ENCODE results near the gene LAMA2.

GRCh38 chr6:129555206-129555832, 672.4 kb downstream of the LAMA2 start:
- TF ChIP-seq SUZ12 (IDR thresholded peaks at IDR 0.05): no peak
- TF ChIP-seq HDGF (IDR thresholded peaks at IDR 0.05; ENCODE audit: borderline replicate concordance): no peak
- no peak for TF ChIP-seq SP1 (IDR thresholded peaks at IDR 0.05)
